ENCODE data around the gene OR2AE1.

The OR2AE1 gene

GRCh38 chr7:99839287-99840021, 37.4 kb downstream of the OR2AE1 start:
- DNase-seq (ENCODE audit: extremely low read depth, insufficient read length): no peak
- H3K27me3 ChIP-seq (replicated peaks; ENCODE audit: control insufficient read depth, insufficient read depth, low read length): no peaks in the 10 kb centered on the region
- no peaks in the 10 kb centered on the region for H3K36me3 ChIP-seq (ENCODE audit: control insufficient read depth, insufficient read depth, low read length)
- H3K4me3 ChIP-seq (replicated peaks; ENCODE audit: low read depth, low read length): no peak overlapping the region
- no peak for TF ChIP-seq CTCF (IDR thresholded peaks at IDR 0.05; ENCODE audit: insufficient read depth, low read length, poor library complexity, severe bottlenecking)

DNA sequence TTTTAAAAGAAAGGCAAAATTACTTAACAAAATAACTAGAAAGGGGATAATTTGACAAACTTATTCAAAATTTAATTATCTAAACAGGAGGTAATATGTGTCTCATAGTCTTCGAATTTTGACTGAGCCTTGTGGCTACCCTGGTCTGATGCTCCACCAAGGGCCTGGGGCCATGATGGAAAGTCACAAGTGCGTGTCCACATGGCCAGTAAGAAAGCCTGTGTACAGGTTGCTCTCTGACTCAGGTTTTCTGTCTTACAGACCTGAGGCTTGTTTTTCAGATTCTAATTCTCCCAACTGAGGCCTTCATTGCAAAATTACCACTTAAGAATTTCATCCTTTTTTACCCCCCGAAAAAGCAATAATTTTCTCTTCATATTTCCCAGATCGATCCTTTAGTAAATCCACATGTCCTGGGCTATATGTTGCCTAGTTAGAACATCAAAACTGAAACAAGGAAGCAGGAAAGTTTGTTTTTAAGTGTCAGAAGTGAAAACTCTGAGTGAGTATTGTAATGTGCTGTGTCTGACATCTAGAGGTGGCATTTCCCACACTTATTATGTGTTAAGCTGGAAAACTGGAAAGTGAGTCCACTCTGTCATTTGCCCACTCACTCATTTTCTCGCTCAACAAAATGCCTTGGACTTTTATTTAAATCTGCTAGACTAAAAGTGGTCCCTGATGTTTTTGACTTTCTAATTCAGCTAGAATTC, 39.0 kb downstream of the OR2AE1 start:
- DNase-seq (ENCODE audit: extremely low read depth, insufficient read length): no peak
- H3K36me3 ChIP-seq (ENCODE audit: control insufficient read depth, insufficient read depth, low read length): no peaks in the 10 kb centered on the region
- peak; percentile 30 for TF ChIP-seq CTCF (IDR thresholded peaks at IDR 0.05; ENCODE audit: insufficient read depth, low read length, poor library complexity, severe bottlenecking)
- H3K27me3 ChIP-seq (replicated peaks; ENCODE audit: control insufficient read depth, insufficient read depth, low read length): no peaks in the 10 kb centered on the region
- H3K4me3 ChIP-seq (replicated peaks; ENCODE audit: low read depth, low read length): no peak overlapping the region

DNA sequence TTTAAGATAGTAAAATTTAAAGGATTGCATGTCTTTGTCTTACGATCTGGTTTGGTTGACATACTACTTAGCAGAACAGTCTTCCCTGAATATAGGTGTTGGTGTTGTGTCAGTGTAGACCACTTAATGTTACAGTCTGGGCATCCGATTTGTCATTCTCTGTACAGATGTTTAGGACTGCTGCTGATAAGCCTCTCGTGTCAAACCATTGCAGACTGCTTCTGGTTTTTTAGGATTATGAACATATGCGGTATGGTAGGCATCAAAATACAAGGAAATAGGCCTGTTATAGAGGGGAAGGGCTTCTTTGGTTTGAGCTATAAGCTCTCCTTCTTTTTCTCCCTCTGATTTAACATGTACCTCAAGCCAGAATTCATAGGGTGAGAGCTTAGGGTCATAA, 41.6 kb downstream of the OR2AE1 start:
- DNase-seq (ENCODE audit: extremely low read depth, insufficient read length): no peak
- no peak overlapping the region for H3K4me3 ChIP-seq (replicated peaks; ENCODE audit: low read depth, low read length)
- no peak for TF ChIP-seq CTCF (IDR thresholded peaks at IDR 0.05; ENCODE audit: insufficient read depth, low read length, poor library complexity, severe bottlenecking)
- no peaks in the 10 kb centered on the region for H3K36me3 ChIP-seq (ENCODE audit: control insufficient read depth, insufficient read depth, low read length)
- H3K27me3 ChIP-seq (replicated peaks; ENCODE audit: control insufficient read depth, insufficient read depth, low read length): no peaks in the 10 kb centered on the region

GRCh38 chr7:99834382-99834781, 42.5 kb downstream of the OR2AE1 start:
- TF ChIP-seq CTCF (IDR thresholded peaks at IDR 0.05; ENCODE audit: insufficient read depth, low read length, poor library complexity, severe bottlenecking): no peak
- DNase-seq (ENCODE audit: extremely low read depth, insufficient read length): no peak
- Histone ChIP-seq H3K4me3 (replicated peaks; ENCODE audit: low read depth, low read length) (no peak overlapping the region), H3K27me3 (replicated peaks; ENCODE audit: control insufficient read depth, insufficient read depth, low read length) (no peaks in the 10 kb centered on the region), H3K36me3 (ENCODE audit: control insufficient read depth, insufficient read depth, low read length) (no peaks in the 10 kb centered on the region)

DNA sequence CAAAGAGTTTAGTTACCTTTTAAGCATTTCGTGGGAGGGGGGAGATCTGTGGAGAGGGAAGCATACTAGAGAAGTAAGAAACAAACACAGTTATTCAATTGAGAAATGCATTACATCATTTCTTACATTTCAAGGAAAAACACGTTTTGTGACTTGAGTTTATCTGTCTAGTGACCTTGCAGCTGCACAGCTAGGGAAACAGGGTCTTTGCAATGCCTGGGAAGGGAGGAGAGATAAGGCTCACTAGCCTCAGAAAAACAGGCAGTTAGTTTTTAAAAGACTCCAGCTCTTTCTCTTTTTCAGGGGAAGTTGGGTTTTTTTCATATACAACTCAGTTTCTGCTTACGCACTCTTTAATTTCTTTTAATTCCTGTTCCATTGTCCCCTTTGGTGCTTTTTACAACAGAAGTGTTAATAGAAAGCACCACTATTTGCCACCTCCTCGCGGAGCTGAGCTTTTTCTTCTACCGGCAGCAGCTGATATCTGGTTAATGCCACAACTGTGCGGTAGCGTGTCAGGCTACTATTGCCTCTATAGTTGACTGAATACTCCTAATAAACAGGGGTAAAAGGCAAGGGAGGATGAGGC, 43.5 kb downstream of the OR2AE1 start:
- Histone ChIP-seq H3K27me3 (replicated peaks; ENCODE audit: control insufficient read depth, insufficient read depth, low read length) (no peaks in the 10 kb centered on the region), H3K36me3 (ENCODE audit: control insufficient read depth, insufficient read depth, low read length) (no peaks in the 10 kb centered on the region), H3K4me3 (replicated peaks; ENCODE audit: low read depth, low read length) (no peak overlapping the region)
- no peak for DNase-seq (ENCODE audit: extremely low read depth, insufficient read length)
- TF ChIP-seq CTCF (IDR thresholded peaks at IDR 0.05; ENCODE audit: insufficient read depth, low read length, poor library complexity, severe bottlenecking): no peak

Measured in GM06990 (cell line).